ENCODE data around the gene ERLIN1. TPM values are rescaled to one million over a fixed set of nuclear protein-coding genes. Genes with fewer than 3 reads are reported as not detected.

ERLIN1 gene
- total RNA-seq, 1 donor from 2014 or later, result 49.5 TPM

- Mint-ChIP-seq H3K27ac (no peak overlapping the region), H3K36me3 (ENCODE audit: insufficient read depth) (peaks cover 19% of the 10 kb centered on the region), H3K27me3 (no peaks in the 10 kb centered on the region), H3K4me1 (ENCODE audit: low read depth) (peaks cover 1% of the 10 kb centered on the region), H3K9me3 (ENCODE audit: low read depth) (no peaks in the 10 kb centered on the region), H3K4me3 (ENCODE audit: low read depth) (no peak overlapping the region)
- DNase-seq (ENCODE audit: low spot score, unreplicated experiment), result no peak
- no peak for TF ChIP-seq CTCF (IDR thresholded peaks at IDR 0.05; ENCODE audit: unreplicated experiment)
These were observed 32.5 kb downstream of the ERLIN1 start for GRCh38 chr10:100153239-100153825.

- H3K9me3 Mint-ChIP-seq (ENCODE audit: low read depth), result no peaks in the 10 kb centered on the region
- H3K27me3 Mint-ChIP-seq, result no peaks in the 10 kb centered on the region
- H3K4me3 Mint-ChIP-seq (ENCODE audit: low read depth), result no peak overlapping the region
- H3K27ac Mint-ChIP-seq, result no peak overlapping the region
- DNase-seq (ENCODE audit: low spot score, unreplicated experiment), result no peak
- H3K36me3 Mint-ChIP-seq (ENCODE audit: insufficient read depth), result peaks cover 14% of the 10 kb centered on the region
- TF ChIP-seq CTCF (IDR thresholded peaks at IDR 0.05; ENCODE audit: unreplicated experiment), result no peak
- H3K4me1 Mint-ChIP-seq (ENCODE audit: low read depth), result no peaks in the 10 kb centered on the region
These were observed 34.0 kb downstream of the ERLIN1 start for GRCh38 chr10:100151723-100152300.

- no peaks in the 10 kb centered on the region for H3K9me3 Mint-ChIP-seq (ENCODE audit: low read depth)
- H3K4me1 Mint-ChIP-seq (ENCODE audit: low read depth), result no peaks in the 10 kb centered on the region
- no peak for DNase-seq (ENCODE audit: low spot score, unreplicated experiment)
- H3K27ac Mint-ChIP-seq, result no peak overlapping the region
- H3K4me3 Mint-ChIP-seq (ENCODE audit: low read depth), result no peak overlapping the region
- TF ChIP-seq CTCF (IDR thresholded peaks at IDR 0.05; ENCODE audit: unreplicated experiment), result no peak
- peaks cover 2% of the 10 kb centered on the region for H3K27me3 Mint-ChIP-seq
- H3K36me3 Mint-ChIP-seq (ENCODE audit: insufficient read depth), result peaks cover 4% of the 10 kb centered on the region
These were observed 37.2 kb downstream of the ERLIN1 start for GRCh38 chr10:100148353-100149211.

- no peak for TF ChIP-seq CTCF (IDR thresholded peaks at IDR 0.05; ENCODE audit: unreplicated experiment)
- DNase-seq (ENCODE audit: low spot score, unreplicated experiment), result no peak
- no peak overlapping the region for H3K4me3 Mint-ChIP-seq (ENCODE audit: low read depth)
- H3K4me1 Mint-ChIP-seq (ENCODE audit: low read depth), result no peaks in the 10 kb centered on the region
- H3K27me3 Mint-ChIP-seq, result peaks cover 2% of the 10 kb centered on the region
- no peak overlapping the region for H3K27ac Mint-ChIP-seq
- H3K36me3 Mint-ChIP-seq (ENCODE audit: insufficient read depth), result peaks cover under 1% of the 10 kb centered on the region
- no peaks in the 10 kb centered on the region for H3K9me3 Mint-ChIP-seq (ENCODE audit: low read depth)
These were observed 38.8 kb downstream of the ERLIN1 start for GRCh38 chr10:100146875-100147650.

- Mint-ChIP-seq H3K36me3 (ENCODE audit: insufficient read depth) (no peaks in the 10 kb centered on the region), H3K27ac (no peak overlapping the region)
These were observed 39.4 kb downstream of the ERLIN1 start for GRCh38 chr10:100146398-100146797.

More at GRCh38 chr10:100146398-100146797, 39.4 kb downstream of the ERLIN1 start:
- H3K4me3 Mint-ChIP-seq (ENCODE audit: low read depth), result no peak overlapping the region
- peaks cover 2% of the 10 kb centered on the region for H3K4me1 Mint-ChIP-seq (ENCODE audit: low read depth)
- DNase-seq (ENCODE audit: low spot score, unreplicated experiment), result no peak
- H3K9me3 Mint-ChIP-seq (ENCODE audit: low read depth), result no peaks in the 10 kb centered on the region
- peaks cover 2% of the 10 kb centered on the region for H3K27me3 Mint-ChIP-seq
- no peak for TF ChIP-seq CTCF (IDR thresholded peaks at IDR 0.05; ENCODE audit: unreplicated experiment)
